GM19467 (cell line): Measurements from ENCODE around the gene RASD1.

ENCODE experiments used
- ATAC-seq: cut with Tn5 transposase; IDR thresholded peaks from one replicate; pipeline ENCODE4 v1.9.1; 2021; ENCODE audit warnings: mild to moderate bottlenecking, moderate library complexity; ENCODE audit not compliant: unreplicated experiment

Gene RASD1

GRCh38 chr17:17527534-17527933 is 31.3 kb upstream of the RASD1 start:
- no peak for ATAC-seq

GRCh38 chr17:17526369-17526768 is 30.2 kb upstream of the RASD1 start:
- ATAC-seq: no peak

GRCh38 chr17:17525956-17526355 is 29.8 kb upstream of the RASD1 start:
- ATAC-seq: no peak

- no peak for ATAC-seq
These were observed 29.1 kb upstream of the RASD1 start for GRCh38 chr17:17525311-17525710.

- no peak for ATAC-seq
These were observed 27.7 kb upstream of the RASD1 start for GRCh38 chr17:17523731-17524490.

- ATAC-seq: no peak
These were observed 27.0 kb upstream of the RASD1 start for GRCh38 chr17:17523001-17523730.

- no peak for ATAC-seq
These were observed 24.5 kb upstream of the RASD1 start for GRCh38 chr17:17520599-17521232.

- ATAC-seq: no peak
These were observed 23.7 kb upstream of the RASD1 start for GRCh38 chr17:17519886-17520285.

GRCh38 chr17:17518951-17519350 is 22.8 kb upstream of the RASD1 start:
- no peak for ATAC-seq

GRCh38 chr17:17518014-17518413 is 21.8 kb upstream of the RASD1 start:
- ATAC-seq: no peak

GRCh38 chr17:17516941-17517720 is 20.9 kb upstream of the RASD1 start:
- no peak for ATAC-seq

- ATAC-seq: no peak
These were observed 20.0 kb upstream of the RASD1 start for GRCh38 chr17:17515934-17516930.

GRCh38 chr17:17514993-17515933 is 19.1 kb upstream of the RASD1 start:
- ATAC-seq: no peak

GRCh38 chr17:17514361-17514992 is 18.3 kb upstream of the RASD1 start:
- no peak for ATAC-seq

GRCh38 chr17:17513626-17514025 is 17.4 kb upstream of the RASD1 start:
- ATAC-seq: no peak

- no peak for ATAC-seq
These were observed 16.7 kb upstream of the RASD1 start for GRCh38 chr17:17512866-17513265.

GRCh38 chr17:17511881-17512858 is 16.0 kb upstream of the RASD1 start:
- ATAC-seq: no peak
